Dermis microvascular lymphatic vessel endothelial cell (primary cell): ENCODE results near the gene SLC1A2. TPM values are rescaled to one million over a fixed set of nuclear protein-coding genes. Genes with fewer than 3 reads are reported as not detected.

Source experiments
- DNase-seq, 2 donors: peaks; one replicate each; pipeline versions ENCODE4 v3.0.0 to v3.0.0-alpha.2; 2010; ENCODE audit warnings: low read depth in 2 of 2
- total RNA-seq: library from RNA; depleted of rRNA; stranded (reverse); fragments of >200 nt; gene quantifications from 2 replicates; pipeline ENCODE4 v1.2.1, GENCODE V29; 2014

SLC1A2 gene
- total RNA-seq, 1 donor from 2014 or later, result not detected

DNA sequence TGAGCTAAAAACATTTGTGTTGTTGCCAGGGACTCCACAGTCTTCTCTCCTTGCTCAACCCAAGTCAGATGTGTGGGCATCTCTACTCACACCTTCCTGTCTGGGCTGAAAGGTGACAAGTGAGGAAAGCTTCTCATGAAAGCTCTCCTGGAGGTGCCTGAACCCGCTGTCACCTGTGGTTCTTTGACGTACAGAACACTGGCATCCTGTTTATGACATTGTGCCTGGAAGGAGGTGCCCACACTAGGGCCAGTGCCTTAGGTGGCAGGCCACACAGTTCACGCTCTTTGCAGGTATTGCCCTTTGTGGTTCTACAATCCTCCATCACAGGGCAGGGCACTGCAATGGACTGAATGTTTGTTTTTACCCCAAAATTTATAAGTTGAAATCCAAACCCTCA is 171.9 kb downstream of the SLC1A2 start:
- no peak for DNase-seq

DNA sequence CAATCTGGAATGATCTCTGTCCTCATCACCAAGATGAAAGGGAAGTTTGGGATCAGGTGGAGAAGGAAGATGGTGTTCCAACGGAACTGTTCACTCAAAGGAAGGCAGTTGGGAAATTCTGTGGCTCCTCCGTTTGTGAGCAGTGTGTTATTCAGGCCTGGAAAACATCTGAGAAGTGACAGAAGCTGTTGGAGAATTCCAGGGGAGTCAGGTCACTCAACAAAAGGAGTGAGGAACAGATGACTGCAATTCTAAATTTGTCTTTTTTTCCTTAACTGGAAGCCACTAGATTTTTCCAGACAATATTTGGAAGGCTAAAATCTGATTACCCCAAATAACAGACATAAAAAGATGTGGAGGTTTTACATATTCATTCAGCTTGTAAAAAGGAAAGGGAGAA is 172.6 kb downstream of the SLC1A2 start:
- DNase-seq, result no peak

DNA sequence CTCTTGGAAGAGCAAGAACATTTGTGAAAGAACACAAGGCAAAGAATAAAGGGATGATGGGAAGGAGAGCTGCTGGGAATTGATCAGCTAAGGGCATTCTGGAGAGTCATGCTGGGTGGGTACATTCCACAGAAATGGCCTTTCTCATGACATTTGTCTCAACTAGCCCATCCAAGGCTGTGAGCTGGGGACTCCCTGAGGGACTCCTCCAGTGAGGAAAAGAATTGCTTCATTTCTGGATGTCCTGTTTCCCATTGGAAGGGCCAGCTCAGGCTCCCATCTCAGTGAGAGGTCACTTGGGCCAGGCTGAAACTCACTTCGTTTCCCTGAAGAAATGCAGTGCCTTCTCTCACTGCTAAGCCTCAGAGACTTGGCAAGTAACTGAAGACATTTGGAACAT is 173.6 kb downstream of the SLC1A2 start:
- no peak for DNase-seq

DNA sequence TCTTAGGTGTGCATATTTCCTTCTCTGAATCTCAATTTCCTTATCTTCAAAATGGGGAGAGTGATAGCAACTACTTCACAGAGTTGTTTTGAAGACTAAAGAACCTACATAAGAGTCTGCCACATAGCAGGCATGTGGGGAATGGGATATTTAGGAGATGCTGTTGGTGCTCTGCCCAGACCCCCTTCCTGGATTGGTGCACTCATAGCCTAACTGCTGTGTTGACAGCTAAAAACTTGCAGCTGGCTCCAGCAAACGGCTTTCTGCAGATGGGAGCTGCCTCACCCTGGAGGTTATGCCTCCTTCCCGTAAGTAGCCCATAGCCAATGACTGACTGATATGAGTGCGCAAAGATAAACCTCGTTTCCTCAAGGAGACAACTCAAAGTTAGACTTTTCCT is 174.3 kb downstream of the SLC1A2 start:
- no peak for DNase-seq

DNA sequence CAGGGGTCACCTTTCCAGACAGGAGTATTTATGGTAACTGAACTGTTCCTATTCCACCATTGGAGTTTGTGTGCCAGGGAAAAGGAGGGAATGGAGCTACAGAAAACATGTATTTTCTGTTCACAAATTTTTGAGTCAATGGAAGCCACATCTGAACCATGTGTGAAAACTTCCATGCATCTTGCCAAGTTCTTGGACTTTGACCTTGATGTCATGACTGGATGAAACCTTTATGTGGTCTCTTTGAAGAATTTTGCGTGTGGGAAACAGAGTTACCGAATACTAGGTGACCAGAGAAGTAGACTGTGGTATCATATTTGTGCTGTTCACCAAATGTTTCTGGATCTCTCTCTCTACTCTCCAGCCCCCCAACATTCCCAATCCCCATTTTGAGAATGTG is 175.6 kb downstream of the SLC1A2 start:
- no peak for DNase-seq

DNA sequence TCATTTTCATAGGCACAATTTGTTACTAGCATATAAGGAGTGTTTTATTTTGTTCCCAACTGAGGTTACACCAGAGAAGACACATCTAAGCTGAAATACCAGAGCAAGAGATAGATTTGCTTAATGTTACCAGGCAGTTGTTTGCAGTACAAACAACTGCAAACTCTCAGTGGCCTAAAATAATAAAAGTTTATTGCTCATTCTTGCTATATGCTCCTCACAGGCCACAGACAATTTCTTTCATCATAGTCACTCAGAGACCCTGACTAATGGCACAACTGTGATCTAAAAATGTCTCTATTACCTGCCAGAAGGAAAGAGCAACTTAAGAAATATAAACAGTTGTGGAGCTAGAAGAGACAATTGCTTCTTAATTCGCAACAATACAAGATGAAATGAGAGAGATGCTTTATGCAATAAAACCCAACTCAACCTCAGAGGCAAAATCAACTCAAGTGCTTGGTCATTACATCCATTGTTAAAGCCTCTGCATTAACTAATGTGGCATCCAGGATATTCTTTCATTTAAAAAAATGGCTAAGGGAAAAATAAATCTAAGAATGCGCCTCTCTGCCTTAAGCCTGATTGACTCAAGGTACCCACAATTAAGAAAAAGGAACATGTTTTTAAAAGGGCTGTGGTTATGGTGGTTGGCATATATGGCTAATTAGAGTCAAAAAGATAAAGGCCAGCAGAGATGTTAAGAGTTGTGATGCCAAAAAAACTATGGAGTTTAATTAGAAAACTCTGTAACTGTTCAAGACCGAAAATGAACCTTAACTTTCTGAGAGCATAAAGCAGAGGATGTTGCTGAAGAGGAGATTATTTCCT is 176.7 kb downstream of the SLC1A2 start:
- DNase-seq, result no peak

DNA sequence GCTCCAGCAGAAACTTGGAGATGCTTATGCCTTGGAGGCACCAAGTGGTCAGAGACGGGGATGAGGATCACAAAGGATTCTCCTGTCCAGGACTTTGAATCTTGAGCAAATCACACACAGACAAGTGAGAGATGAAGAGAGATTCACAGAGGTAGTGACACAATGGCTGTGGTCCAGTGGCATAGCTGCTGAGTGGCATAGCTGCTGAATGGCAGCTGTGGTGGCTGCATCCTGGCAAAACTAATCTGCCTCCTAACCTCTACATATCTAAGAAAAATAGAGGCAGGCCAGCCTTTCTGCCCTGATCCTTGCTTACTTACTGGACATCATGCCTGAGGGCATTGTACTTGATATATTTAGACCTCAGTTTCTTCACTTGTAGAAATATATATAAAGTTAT is 177.8 kb downstream of the SLC1A2 start:
- no peak for DNase-seq

DNA sequence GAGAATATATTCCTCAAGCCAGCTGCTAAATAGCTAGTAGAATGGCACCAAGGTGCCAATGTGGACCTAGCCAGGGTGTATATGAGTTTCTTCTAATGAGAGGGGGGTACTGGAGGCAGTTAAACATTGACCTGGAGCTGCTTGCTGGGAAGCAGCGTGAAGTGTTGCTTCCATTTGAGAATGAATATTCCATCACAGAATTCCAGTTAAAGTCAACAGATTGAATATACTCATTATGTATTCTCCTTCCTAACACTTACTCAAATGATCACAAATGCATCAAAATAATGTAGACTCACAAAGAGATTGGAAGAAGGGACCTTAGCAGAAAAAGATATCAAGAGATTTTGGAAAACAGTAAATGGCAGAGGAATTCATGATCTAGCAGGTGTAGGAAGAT is 178.3 kb downstream of the SLC1A2 start:
- no peak for DNase-seq

DNA sequence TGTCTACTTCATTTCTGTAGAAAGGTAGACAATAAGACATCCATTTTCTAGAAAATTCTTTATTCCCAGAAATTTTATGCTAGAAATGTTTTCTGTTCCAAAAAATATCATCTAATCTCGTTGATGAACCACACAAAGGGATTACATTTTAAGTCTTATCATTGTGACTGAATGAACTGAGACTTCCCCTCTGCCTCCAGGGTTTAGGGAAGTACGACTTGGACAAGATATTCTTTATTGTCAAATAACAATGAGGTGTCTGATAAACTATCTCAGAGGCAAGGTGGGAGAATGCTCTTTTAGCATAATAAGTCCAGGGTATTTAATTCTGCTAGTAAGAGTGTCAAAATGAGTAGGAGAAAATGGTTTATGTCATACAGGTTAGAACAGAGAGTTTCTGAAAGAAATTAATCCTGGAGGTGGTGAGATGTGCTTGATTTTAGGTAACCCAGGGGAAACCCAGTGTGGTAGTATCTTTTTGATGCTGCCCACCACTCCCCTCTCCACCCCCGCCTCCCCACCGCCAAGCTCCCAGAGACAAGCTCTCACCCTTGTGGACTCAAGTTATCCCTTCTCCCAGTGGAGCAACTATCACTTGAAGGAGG is 179.8 kb downstream of the SLC1A2 start:
- DNase-seq, result no peak

DNA sequence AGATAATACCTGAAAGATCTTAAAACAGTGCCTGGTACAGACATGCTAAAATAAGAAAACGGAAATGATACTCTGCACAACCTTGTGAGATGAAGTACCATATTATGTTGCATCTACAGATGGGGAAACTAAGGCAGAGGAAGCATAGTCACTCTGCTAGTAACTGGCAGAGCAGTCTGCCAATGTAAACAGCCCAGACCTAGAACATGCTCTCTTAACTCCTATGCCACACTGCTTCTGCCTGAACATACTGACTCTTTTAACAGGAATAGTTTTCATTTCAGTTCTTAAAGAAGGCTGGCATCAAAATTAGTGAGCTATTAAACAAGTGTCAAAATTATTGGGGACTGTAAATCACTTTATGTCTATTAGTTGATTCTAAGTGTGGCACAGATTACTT is 180.5 kb downstream of the SLC1A2 start:
- no peak for DNase-seq

DNA sequence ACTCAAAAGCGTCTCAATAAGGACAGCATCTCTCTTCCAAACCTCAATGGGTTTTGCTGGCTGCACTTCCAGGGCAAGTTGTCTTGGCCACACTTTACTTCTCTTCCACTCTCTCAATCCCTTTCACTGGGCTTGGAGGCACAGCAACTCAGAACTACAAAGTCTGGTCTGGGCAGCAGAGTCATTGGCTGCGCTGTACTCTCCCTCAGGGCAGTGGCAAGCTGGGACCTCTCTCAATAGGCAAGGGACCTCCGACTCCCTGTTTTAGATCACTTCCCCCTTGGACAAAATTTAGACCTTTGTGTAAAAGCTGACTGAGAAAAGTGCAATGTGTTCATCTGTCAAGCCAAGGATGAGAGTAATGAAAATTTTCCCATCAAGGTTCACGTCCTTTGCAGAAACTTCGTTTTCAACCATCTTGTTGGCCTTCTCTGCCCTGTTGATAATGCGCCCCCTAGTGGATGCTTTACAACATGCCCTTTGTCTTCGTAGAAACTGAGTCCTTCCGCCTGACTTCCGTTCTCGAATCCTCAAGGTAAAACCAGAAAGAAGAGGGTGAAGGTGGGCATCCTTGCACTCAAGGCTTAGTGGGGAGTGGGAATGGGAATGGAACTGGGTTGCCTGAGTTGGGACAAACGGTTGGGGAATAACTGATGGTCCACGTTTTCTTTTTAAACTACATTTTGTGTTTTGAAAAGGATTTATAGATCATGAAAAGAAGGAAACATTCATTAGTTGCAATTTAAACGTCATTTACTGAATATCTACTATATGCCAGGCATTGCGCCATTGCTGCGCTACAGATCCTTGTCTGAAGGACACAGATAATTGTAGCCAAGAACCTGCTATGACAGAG is 181.3 kb downstream of the SLC1A2 start:
- DNase-seq, result peak; percentile 46 to 83

DNA sequence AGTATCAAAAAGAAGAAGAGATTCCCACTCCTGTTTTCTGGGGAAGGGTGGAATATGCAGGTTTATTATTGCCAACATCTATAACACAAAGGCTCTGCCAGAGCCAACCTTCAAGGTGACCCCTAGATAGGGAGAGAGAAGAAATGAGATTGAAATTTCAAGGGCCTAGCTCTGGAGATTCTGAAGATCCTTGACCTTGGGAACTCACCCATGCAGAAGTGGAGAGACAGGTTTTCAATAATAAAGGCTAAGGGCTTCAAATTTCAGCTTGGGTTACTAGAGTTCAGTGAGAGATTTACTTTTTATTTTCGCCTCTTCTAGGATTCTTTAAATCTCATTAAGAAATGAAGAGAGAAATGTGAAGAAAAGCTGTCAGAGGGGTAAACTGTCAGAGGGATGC is 182.0 kb downstream of the SLC1A2 start:
- no peak for DNase-seq

DNA sequence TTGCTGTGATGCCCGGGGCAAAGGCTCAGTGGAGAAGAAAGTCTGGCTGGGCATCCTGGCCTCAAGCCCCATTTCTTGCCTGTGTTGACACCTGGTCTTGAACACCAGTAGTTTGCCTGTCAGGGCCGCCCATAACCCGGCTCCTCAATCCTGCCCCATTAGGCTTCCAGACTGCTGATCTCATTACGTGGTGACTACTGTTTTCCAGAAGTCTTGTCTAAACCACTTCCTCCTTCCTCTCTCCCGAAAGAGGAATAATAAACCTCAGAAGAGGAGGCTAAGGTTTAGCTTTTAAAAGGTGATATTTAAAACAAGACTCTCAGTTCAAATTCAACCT is 182.7 kb downstream of the SLC1A2 start:
- no peak for DNase-seq

DNA sequence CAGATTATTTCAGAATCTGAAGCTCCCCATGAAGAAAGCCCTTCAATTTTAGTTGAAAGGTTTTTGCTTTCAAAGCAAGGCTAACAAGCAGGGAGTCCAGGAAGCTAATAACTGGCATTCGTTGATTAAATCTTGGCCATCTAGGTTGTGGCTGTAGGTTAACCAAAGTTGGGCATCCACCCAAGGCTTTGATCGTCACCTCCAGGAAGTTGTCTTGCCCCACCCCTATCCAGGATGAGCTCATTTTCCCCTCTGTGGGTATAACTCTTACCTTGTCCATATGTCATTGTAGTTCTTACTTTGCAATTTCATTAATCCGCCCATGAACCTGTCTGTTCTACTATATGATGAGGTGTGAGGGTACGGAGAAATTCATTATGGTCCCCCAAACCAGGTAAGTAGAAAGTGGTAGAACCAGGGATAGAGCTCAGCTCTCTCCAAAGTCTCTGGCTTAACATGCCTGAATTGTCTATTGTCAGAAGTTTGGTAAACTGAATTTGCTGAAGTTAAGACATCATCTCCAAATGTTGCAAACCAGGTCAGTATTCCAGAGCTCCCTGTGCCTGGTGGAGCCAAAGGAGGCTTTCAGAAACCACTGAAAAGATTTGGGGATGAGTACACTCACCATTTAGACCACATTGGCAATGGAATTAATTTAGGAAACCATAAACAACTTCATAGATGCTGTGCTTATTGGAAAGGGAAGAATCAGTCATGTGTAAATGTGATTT is 183.3 kb downstream of the SLC1A2 start:
- peak in 1 of 2 donors; percentile 23 for DNase-seq

DNA sequence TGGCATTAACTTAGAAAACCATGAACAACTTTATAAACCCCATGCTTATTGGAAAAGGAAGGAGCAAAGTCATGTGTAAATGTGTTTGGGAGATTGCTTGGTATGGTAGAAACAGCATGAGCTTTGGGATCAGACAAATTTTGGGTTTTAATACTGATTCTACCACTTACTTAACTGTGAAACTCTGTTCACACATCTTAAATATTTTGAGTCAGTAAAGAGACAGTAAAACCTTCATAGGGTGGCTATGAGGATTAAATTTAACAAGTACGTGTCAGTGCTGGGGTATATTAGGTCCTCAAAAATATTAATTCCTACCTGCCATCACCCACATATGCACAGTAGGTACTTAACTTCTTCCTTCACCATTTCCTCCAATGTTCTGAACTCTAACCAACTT is 183.9 kb downstream of the SLC1A2 start:
- DNase-seq, result no peak

DNA sequence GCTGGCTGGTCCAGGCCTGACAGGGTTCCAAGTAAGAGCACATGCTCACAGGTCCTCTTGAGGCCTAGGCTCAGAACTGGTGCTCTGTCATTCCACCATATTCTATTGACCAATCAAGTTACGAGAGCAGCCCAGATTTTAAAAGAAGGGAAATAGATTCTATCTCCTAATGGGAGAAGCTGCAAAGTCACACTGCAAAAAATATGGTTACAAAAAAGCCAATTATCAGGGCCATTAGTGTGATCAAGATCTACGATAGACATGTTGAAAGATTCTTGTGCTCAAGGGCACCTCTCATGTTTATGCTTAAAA is 184.2 kb downstream of the SLC1A2 start:
- no peak for DNase-seq

DNA sequence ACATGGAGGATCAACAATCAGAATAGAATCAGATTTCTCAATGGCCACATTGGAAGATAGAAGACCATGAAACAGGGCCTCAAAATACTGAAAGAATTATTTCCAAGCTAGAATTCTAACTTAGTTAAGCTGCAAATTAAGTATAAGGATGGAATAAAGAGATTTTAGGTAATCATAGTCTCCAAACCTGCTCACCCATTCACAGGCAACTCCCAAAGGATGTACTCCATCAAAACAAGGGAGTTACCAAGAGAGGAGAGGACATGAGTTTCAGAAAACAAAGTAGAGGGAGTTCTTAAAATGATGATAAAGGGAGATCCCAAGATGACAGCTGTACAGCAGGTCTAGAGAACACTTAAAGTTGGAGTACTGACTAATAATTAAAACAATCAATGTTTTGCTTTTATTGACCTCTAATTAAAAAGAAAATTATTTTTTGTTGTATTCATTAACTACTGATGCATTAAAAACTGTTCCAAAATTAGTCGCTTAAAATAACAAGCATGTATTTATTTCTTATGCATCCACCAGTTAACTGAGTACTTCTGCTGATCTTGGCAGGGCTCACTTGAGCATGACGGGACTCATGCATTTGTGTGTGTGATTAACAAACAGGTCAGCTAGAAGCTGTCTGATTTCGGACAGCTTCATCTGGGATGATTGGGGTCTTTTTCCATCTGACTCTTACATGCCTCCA is 184.8 kb downstream of the SLC1A2 start:
- no peak for DNase-seq

DNA sequence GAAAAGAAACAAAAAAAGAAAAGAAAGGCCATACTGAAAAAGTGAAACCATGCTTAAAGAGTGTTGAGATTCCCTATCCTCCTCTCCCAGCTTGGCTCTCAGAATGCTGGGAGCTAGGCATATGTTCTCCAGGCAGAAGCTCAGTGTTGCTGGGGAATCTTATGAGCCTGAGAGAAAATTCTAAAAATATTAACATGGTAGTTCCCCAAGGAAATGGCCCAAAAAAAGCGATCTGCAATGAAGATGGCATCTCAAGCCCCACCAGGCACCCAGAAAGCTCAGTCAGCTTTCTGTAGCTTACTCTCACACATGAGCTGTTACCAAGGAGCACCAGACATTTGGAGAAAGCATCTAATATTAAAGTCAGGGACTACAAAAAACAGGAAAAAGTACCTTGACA is 185.8 kb downstream of the SLC1A2 start:
- DNase-seq, result no peak

DNA sequence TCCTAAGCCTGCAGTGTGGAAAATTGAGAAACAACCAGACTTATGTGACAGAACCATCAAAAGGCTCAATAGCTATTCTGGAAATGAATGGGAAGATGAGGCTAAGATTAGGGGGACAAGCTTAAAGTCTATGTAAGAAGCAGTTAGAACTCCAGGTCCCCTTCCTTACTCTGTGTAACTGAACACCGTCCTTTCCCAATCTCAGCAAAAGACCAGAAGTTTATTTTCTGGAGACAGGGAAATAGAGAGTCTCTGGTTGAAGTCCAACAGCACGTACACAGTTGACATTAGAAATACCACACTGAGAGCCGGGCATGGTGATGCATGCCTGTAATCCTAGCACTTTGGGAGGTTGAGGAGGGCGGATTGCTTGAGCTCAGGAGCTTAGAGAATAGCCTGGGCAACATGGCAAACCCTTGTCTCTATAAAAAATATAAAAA is 186.4 kb downstream of the SLC1A2 start:
- no peak for DNase-seq

DNA sequence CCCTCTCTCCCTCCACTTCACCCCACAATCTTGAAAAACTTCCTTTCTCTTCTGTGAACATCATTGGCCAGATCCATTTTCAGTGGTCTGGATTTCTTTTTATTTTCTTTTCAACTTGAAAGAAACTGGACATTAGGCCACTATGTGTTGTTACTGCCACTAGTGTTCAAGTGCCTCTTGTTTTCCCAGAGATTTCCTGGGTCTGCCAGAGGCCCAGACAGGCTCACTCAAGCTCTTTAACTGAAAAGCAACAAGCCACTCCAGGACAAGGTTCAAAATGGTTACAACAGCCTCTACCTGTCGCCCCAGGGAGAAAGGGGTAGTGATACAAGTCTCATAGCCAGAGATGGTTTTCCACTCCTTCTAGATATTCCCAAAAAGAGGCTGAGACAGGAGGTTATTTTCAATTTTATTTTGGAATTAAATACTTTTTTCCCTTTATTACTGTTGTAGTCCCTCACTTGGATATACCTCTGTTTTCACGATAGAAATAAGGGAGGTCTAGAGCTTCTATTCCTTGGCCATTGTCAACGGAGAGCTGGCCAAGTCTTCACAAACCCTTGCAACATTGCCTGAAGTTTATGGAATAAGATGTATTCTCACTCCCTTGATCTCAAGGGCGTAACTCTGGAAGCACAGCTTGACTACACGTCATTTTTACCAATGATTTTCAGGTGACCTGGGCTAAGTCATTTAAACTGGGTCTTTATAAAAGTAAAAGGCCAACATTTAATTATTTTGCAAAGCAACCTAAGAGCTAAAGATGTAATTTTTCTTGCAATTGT is 188.1 kb downstream of the SLC1A2 start:
- no peak for DNase-seq

DNA sequence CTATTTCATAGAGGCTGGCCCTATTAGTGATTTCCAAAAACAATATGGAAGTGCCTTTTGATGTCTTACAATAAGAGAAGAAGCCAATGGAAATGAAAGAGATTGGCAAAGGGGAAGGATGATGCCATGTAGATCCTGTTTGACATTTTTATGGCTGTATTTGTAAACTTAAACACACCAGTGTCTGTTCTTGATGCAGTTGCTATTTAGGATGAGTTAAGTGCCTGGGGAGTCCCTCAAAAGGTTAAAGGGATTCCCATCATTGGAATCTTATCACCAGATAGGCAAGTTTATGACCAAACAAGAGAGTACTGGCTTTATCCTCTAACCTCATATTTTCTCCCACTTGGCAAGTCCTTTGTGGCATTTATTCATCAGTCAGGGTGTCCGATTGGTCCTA is 189.0 kb downstream of the SLC1A2 start:
- DNase-seq, result no peak
